ENCODE measurements around the gene NTSR1. TPM values are rescaled to one million over a fixed set of nuclear protein-coding genes. Genes with fewer than 3 reads are reported as not detected.

The NTSR1 gene
- total and polyA plus RNA-seq, 2 of the 13 experiments (the other 11 are each of a cell fraction or from before 2014, with no cell fraction given) = 0.09 to 0.12 TPM

DNA sequence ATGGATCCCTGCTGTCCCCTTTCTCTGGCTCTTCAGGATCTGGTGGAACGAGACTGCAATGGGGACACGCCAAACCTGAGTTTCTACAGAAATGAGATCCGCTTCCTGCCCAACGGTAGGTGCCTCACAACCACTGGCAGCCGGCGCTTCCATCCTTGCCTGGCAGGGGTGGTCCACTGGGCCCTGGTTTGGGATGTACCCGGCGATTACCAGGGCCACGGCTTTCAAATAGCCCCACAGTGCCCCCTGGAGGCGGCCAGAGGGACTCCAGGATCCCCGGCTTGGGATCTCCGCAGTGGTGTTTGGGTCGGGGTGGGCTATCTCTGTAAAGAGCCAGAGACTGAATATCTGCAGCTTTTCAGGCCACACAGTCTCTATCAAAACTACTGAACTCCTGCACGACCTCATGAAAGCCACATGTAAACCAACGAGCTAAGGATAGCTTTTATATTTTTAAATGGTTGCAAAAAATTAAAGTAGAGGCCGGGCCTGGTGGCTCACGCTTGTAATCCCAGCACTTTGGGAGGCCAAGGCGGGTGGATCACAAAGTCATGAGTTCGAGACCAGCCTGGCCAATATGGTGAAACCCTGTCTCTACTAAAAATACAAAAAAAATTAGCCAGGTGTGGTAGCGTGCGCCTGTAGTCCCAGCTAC is 99.7 kb downstream of the NTSR1 start (continued):
- no peak for TF ChIP-seq KMT2B (CRISPR knock-in tag; IDR thresholded peaks at IDR 0.05)
- no peak for TF ChIP-seq KAT7 (CRISPR knock-in tag; IDR thresholded peaks at IDR 0.05; ENCODE audit: borderline replicate concordance)
- TF ChIP-seq, protein P1, sequence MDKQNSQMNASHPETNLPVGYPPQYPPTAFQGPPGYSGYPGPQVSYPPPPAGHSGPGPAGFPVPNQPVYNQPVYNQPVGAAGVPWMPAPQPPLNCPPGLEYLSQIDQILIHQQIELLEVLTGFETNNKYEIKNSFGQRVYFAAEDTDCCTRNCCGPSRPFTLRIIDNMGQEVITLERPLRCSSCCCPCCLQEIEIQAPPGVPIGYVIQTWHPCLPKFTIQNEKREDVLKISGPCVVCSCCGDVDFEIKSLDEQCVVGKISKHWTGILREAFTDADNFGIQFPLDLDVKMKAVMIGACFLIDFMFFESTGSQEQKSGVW (CRISPR knock-in tag; IDR thresholded peaks at IDR 0.05; ENCODE audit: borderline replicate concordance) = no peak
- no peak for TF ChIP-seq CEBPG (CRISPR knock-in tag; IDR thresholded peaks at IDR 0.05)
- no peak for TF ChIP-seq SNAPC2 (CRISPR knock-in tag; IDR thresholded peaks at IDR 0.05)
- TF ChIP-seq ARNT2 (CRISPR knock-in tag; IDR thresholded peaks at IDR 0.05; ENCODE audit: low read depth) = 0 out of 2 replicates have a peak, but pooled peaks have one; percentile 33
- TF ChIP-seq GABPA (IDR thresholded peaks at IDR 0.05; ENCODE audit: low read depth, low read length) = no peak
- 0 out of 2 replicates have a peak, but pooled peaks have one; percentile 13 for TF ChIP-seq GABPA (CRISPR knock-in tag; IDR thresholded peaks at IDR 0.05; ENCODE audit: low read depth)
- TF ChIP-seq DMAP1 (CRISPR knock-in tag; IDR thresholded peaks at IDR 0.05) = no peak
- TF ChIP-seq, protein P2, sequence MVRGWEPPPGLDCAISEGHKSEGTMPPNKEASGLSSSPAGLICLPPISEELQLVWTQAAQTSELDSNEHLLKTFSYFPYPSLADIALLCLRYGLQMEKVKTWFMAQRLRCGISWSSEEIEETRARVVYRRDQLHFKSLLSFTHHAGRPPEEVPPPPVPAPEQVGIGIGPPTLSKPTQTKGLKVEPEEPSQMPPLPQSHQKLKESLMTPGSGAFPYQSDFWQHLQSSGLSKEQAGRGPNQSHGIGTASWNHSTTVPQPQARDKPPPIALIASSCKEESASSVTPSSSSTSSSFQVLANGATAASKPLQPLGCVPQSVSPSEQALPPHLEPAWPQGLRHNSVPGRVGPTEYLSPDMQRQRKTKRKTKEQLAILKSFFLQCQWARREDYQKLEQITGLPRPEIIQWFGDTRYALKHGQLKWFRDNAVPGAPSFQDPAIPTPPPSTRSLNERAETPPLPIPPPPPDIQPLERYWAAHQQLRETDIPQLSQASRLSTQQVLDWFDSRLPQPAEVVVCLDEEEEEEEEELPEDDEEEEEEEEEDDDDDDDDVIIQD (CRISPR knock-in tag; IDR thresholded peaks at IDR 0.05; ENCODE audit: low read depth) = no peak
- TF ChIP-seq ZNF180 (CRISPR knock-in tag; IDR thresholded peaks at IDR 0.05; ENCODE audit: borderline replicate concordance, low read depth) = no peak
- no peak for TF ChIP-seq ZNF234 (CRISPR knock-in tag; conservative IDR thresholded peaks at IDR 0.05)
- TF ChIP-seq ZNF44 (CRISPR knock-in tag; IDR thresholded peaks at IDR 0.05) = no peak
- no peak for TF ChIP-seq NFRKB (IDR thresholded peaks at IDR 0.05)
- no peak for TF ChIP-seq ZC3H4 (CRISPR knock-in tag; IDR thresholded peaks at IDR 0.05; ENCODE audit: borderline replicate concordance)
- TF ChIP-seq, protein P3, sequence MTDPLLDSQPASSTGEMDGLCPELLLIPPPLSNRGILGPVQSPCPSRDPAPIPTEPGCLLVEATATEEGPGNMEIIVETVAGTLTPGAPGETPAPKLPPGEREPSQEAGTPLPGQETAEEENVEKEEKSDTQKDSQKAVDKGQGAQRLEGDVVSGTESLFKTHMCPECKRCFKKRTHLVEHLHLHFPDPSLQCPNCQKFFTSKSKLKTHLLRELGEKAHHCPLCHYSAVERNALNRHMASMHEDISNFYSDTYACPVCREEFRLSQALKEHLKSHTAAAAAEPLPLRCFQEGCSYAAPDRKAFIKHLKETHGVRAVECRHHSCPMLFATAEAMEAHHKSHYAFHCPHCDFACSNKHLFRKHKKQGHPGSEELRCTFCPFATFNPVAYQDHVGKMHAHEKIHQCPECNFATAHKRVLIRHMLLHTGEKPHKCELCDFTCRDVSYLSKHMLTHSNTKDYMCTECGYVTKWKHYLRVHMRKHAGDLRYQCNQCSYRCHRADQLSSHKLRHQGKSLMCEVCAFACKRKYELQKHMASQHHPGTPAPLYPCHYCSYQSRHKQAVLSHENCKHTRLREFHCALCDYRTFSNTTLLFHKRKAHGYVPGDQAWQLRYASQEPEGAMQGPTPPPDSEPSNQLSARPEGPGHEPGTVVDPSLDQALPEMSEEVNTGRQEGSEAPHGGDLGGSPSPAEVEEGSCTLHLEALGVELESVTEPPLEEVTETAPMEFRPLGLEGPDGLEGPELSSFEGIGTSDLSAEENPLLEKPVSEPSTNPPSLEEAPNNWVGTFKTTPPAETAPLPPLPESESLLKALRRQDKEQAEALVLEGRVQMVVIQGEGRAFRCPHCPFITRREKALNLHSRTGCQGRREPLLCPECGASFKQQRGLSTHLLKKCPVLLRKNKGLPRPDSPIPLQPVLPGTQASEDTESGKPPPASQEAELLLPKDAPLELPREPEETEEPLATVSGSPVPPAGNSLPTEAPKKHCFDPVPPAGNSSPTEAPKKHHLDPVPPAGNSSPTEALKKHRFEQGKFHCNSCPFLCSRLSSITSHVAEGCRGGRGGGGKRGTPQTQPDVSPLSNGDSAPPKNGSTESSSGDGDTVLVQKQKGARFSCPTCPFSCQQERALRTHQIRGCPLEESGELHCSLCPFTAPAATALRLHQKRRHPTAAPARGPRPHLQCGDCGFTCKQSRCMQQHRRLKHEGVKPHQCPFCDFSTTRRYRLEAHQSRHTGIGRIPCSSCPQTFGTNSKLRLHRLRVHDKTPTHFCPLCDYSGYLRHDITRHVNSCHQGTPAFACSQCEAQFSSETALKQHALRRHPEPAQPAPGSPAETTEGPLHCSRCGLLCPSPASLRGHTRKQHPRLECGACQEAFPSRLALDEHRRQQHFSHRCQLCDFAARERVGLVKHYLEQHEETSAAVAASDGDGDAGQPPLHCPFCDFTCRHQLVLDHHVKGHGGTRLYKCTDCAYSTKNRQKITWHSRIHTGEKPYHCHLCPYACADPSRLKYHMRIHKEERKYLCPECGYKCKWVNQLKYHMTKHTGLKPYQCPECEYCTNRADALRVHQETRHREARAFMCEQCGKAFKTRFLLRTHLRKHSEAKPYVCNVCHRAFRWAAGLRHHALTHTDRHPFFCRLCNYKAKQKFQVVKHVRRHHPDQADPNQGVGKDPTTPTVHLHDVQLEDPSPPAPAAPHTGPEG (CRISPR knock-in tag; IDR thresholded peaks at IDR 0.05) = no peak
- TF ChIP-seq, protein P4, sequence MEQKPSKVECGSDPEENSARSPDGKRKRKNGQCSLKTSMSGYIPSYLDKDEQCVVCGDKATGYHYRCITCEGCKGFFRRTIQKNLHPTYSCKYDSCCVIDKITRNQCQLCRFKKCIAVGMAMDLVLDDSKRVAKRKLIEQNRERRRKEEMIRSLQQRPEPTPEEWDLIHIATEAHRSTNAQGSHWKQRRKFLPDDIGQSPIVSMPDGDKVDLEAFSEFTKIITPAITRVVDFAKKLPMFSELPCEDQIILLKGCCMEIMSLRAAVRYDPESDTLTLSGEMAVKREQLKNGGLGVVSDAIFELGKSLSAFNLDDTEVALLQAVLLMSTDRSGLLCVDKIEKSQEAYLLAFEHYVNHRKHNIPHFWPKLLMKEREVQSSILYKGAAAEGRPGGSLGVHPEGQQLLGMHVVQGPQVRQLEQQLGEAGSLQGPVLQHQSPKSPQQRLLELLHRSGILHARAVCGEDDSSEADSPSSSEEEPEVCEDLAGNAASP (CRISPR knock-in tag; IDR thresholded peaks at IDR 0.05; ENCODE audit: borderline replicate concordance) = 0 out of 2 replicates have a peak, but pooled peaks have one; percentile 11
- TF ChIP-seq ZNF674 (CRISPR knock-in tag; IDR thresholded peaks at IDR 0.05; ENCODE audit: low read depth) = no peak
- TF ChIP-seq MED8 (CRISPR knock-in tag; IDR thresholded peaks at IDR 0.05; ENCODE audit: insufficient replicate concordance) = no peak
- TF ChIP-seq SMYD3 (CRISPR knock-in tag; IDR thresholded peaks at IDR 0.05) = no peak
- no peak for TF ChIP-seq HDAC6 (IDR thresholded peaks at IDR 0.05; ENCODE audit: low read depth, low read length)
- TF ChIP-seq ZNF891 (CRISPR knock-in tag; IDR thresholded peaks at IDR 0.05) = no peak; the same call in 1 of the 2 replicates
- no peak for TF ChIP-seq ZNF563 (CRISPR knock-in tag; IDR thresholded peaks at IDR 0.05)
